Neutrophil (primary cell): ENCODE data around the gene NUP214.

Experiments used
- H3K27ac ChIP-seq: fragments of 200-600 bp; sonication (generic); 2 replicates; pipeline ENCODE4 v1.5.1; 2016; ENCODE audit warnings: mild to moderate bottlenecking, moderate library complexity
- H3K27me3 ChIP-seq: fragments of 200-600 bp; sonication (generic); 2 replicates; pipeline ENCODE4 v1.6.0; 2016; ENCODE audit warnings: mild to moderate bottlenecking
- H3K36me3 ChIP-seq: fragments of 200-600 bp; sonication (generic); 2 replicates; pipeline ENCODE4 v1.5.1; 2017
- H3K4me1 ChIP-seq, 2 experiments: fragments of 200-600 bp in 1 of 2; sonication (generic) in 1 of 2; 1 replicate in 1 of 2; 2 replicates in 1 of 2; pipeline versions ENCODE4 v1.5.1 to v1.6.1; 2013 to 2016; ENCODE audit warnings: low read depth in 1 of 2, low read length in 1 of 2, mild to moderate bottlenecking in 1 of 2, moderate library complexity in 1 of 2; ENCODE audit not compliant: control insufficient read depth in 1 of 2, insufficient read depth in 1 of 2
- H3K4me3 ChIP-seq, 2 experiments: fragments of 200-600 bp in 1 of 2; sonication (generic) in 1 of 2; 1 replicate in 1 of 2; 2 replicates in 1 of 2; pipeline ENCODE4 v1.5.1; 2013 to 2016; ENCODE audit warnings: low read depth in 1 of 2, low read length in 1 of 2, mild to moderate bottlenecking in 1 of 2, moderate library complexity in 1 of 2
- H3K9me3 ChIP-seq: fragments of 200-600 bp; sonication (generic); 2 replicates; pipeline ENCODE4 v1.5.1; 2016
- TF ChIP-seq, protein P1 (sequence below): fragments of 200-600 bp; sonication (generic); IDR thresholded peaks from 2 replicates; pipeline ENCODE4 v1.5.1; 2016; ENCODE audit warnings: antibody characterized with exemption

The NUP214 gene

DNA sequence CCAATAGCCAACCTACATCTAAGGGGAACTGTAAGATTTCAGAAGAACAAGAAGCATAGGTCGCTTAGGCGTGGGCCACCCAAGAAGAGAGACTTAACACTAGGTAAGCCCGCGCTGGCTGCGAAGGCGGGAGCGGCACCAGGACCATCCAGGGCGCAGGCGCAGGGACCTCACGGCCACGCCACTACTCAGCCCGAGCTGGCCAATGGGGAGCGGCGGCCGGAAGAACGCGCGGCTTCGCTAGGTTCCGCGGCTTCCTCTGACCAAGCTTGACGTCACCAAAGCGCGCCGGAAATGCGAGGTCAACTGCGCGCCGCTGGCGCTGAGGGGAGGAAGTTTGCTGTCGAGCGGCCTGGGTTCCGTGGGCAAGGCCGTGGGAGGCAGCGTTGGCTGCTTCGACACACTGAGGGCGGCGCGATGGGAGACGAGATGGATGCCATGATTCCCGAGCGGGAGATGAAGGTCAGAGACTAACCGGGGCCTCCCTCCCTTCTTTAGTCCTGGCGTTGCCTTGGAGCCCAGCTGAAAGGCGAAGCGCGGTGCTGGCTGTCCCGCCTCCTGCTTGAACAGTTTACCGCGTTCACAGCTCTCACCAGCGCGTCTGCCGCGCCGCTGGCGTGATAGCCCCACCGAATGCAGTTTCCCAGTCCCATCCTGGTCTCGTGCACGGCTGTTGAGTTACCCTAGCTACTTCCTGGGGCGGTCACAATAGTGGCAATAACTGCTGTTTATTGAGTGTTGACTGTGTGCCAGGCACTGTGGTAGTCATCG lies at the start of gene NUP214:
TSS of gene NUP214 (plus strand) at position 299 of the 771 bp plus-strand sequence. CDS start at position 418, 119 bp downstream.
- TF ChIP-seq, protein P1, sequence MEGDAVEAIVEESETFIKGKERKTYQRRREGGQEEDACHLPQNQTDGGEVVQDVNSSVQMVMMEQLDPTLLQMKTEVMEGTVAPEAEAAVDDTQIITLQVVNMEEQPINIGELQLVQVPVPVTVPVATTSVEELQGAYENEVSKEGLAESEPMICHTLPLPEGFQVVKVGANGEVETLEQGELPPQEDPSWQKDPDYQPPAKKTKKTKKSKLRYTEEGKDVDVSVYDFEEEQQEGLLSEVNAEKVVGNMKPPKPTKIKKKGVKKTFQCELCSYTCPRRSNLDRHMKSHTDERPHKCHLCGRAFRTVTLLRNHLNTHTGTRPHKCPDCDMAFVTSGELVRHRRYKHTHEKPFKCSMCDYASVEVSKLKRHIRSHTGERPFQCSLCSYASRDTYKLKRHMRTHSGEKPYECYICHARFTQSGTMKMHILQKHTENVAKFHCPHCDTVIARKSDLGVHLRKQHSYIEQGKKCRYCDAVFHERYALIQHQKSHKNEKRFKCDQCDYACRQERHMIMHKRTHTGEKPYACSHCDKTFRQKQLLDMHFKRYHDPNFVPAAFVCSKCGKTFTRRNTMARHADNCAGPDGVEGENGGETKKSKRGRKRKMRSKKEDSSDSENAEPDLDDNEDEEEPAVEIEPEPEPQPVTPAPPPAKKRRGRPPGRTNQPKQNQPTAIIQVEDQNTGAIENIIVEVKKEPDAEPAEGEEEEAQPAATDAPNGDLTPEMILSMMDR: peak; percentile 5
- Histone ChIP-seq H3K27ac (peak within 1 kb of the TSS; percentile 91), H3K27me3 (no peaks in the 10 kb centered on the region), H3K36me3 (peaks cover 33% of the 10 kb centered on the region), H3K4me3 (peak within 1 kb of the TSS; percentile 82 to 93), H3K4me1 (peaks cover 21 to 22% of the 10 kb centered on the region in 2 experiments), H3K9me3 (no peaks in the 10 kb centered on the region)

DNA sequence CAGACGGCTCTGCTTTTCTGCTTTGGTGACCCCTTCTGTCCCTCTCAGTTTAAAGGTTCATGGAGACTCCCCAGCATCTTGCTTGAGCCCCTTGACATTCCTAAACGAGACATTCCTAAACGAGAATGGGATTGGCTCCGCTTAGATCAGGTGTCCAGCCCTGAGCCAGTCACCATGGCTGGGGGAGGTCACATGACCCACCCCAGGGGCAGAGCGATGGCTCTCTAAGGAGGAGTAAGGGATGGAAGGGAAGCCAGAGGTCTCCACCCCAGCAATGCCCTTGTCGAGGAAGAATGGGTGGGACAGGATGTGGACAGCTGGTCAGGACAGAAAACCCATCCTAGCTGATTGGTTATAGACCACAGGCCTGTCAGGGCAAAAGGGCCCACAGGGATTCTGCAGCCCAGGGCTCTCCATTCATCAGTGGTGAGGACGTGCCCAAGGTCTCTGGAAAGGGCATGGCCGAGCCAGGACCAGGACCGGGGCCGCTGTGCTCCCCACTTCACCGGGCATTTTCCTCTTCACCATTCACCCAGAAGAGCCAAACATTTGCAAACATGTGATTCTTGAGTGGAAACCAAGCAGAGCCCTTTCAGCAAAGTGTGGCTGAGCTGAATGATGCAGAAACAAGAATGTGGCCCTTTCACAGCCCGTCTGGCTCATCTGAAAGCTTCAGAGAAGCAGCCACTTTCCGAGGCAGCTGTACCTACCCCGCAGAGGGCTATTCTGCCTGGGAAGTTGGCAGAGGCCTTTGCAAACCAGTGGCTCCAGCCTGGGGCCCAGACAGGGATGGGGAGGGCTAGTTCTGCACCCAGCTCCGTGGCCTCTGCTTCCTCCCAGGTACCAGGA lies 48.8 kb upstream of the NUP214 start:
- H3K4me3 ChIP-seq: no peak overlapping the region
- H3K36me3 ChIP-seq: no peaks in the 10 kb centered on the region
- no peaks in the 10 kb centered on the region for H3K9me3 ChIP-seq
- no peaks in the 10 kb centered on the region for H3K27me3 ChIP-seq
- H3K27ac ChIP-seq: no peak overlapping the region
- TF ChIP-seq, protein P1: no peak
- no peaks in the 10 kb centered on the region for H3K4me1 ChIP-seq

DNA sequence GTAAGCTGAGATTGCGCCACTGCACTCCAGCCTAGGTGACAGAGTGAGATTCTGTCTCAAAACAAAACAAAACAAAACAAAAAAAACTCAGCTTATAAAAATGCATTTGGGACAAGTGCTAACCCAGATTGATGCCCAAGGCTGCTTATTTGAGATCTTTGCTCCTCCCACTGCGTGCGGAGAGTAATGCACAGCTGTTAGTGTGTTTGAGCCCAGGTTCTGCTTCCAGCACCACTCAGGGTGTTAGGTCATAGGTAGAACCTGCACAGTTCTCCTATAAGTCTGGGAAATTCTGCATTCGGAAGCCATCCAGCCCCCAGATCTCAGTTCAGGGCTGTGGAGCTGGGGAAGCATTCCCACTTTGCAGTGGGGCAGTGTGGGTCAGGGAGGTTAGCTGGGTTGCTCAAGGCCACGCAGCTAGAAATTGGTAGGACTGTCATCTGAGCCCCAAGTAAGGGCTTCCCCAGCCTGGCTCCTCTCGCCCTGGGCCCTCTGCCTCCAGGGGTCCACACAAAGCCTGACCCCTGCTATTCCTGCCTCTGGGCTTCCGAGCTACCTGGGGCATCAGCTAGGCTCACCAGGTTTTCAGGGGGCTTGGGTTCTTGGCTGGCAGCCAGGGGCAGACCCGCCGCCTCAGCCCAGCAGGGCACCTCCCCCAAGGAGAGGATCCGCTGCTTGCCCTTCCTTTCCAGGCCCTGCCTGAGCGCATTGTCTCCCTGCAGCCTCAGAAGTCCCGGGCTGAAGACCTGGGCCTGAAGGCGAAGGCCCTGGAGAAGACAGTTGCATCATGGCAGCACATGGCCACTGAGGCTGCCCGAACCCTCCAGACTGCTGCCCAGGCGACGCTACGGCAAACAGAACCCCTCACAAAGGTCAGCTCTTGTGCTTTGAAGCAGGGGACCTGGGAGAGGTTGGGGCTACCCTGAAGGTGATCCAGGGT lies 46.7 kb upstream of the NUP214 start:
- H3K27me3 ChIP-seq: no peaks in the 10 kb centered on the region
- TF ChIP-seq, protein P1: no peak
- H3K9me3 ChIP-seq: no peaks in the 10 kb centered on the region
- no peak overlapping the region for H3K27ac ChIP-seq
- H3K4me3 ChIP-seq: no peak overlapping the region
- no peaks in the 10 kb centered on the region for H3K4me1 ChIP-seq
- H3K36me3 ChIP-seq: no peaks in the 10 kb centered on the region

DNA sequence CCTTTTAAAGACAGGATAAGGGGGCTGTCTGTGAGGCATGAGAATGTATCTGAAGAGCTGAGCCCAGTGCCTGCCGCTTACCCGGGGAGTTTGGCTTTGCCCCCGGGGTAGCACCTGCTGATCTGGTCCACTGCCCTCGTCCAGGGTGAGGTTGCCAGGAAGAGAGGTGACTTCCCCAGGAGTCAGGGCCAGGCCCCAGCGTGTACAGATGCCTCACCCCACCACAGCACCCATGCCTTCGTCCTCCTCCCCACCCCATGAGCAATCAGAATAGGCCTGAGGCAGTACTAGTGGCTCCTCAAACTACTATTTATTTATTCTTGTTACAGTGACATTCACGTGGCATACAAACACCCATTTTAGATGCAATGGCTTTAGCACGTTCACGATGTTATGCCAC lies 44.8 kb upstream of the NUP214 start:
- H3K36me3 ChIP-seq: no peaks in the 10 kb centered on the region
- no peaks in the 10 kb centered on the region for H3K9me3 ChIP-seq
- TF ChIP-seq, protein P1: no peak
- no peak overlapping the region for H3K27ac ChIP-seq
- H3K4me3 ChIP-seq: no peak overlapping the region
- no peaks in the 10 kb centered on the region for H3K4me1 ChIP-seq
- peaks cover 3% of the 10 kb centered on the region for H3K27me3 ChIP-seq

DNA sequence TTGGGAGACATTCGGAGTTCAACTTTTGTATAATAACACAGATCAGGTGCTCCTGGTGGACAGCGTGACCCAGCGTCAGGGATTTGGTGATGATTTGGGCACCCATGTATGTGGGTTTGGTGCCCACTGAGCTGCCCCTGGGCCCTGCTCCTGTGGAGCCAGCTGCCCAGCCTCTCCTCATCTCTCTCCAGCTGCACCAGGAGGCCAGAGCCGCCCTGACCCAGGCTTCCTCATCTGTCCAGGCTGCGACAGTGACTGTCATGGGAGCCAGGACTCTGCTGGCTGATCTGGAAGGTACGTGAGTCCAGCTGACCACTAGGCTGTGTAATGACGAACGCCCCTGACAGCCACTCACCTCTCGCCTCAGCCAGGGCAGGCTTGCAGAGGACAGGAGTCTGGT lies 43.5 kb upstream of the NUP214 start:
- no peaks in the 10 kb centered on the region for H3K9me3 ChIP-seq

More for the DNA sequence above, 43.5 kb upstream of the NUP214 start:
- no peak overlapping the region for H3K27ac ChIP-seq
- H3K27me3 ChIP-seq: peaks cover 3% of the 10 kb centered on the region
- H3K4me1 ChIP-seq: no peaks in the 10 kb centered on the region
- no peak overlapping the region for H3K4me3 ChIP-seq
- H3K36me3 ChIP-seq: no peaks in the 10 kb centered on the region
- TF ChIP-seq, protein P1: no peak
